SK-N-SH treated with all-trans-retinoic acid at 6 μM for 48 hours (cell line): ENCODE data around the gene ZDHHC5.
"Not testable (repeated sequence)": the region's sequence is repeated elsewhere in the genome, so short reads cannot be mapped to it uniquely, and the experiment has no call there.

ENCODE experiments used
- ATAC-seq: fragments of 200-7000 bp; cut with Tn5 transposase; 3 replicates; pipeline ENCODE4 v1.9.1; 2020; ENCODE audit warnings: mild to moderate bottlenecking, moderate library complexity
- BACH2 ChIP-seq: fragments of 250-450 bp; sonication (Bioruptor Pico); IDR thresholded peaks from 2 replicates; pipeline ENCODE4 v1.9.0; 2021; ENCODE audit warnings: mild to moderate bottlenecking, borderline replicate concordance
- CSDC2 ChIP-seq: fragments of 250-450 bp; sonication (Bioruptor Pico); IDR thresholded peaks from 2 replicates; pipeline ENCODE4 v1.5.0; 2020; ENCODE audit warnings: mild to moderate bottlenecking, moderate library complexity
- GLIS3 ChIP-seq: fragments of 250-450 bp; sonication (Bioruptor Pico); IDR thresholded peaks from 2 replicates; pipeline ENCODE4 v1.5.0; 2020; ENCODE audit warnings: mild to moderate bottlenecking, moderate library complexity
- ISL1 ChIP-seq: fragments of 250-450 bp; sonication (Bioruptor Pico); IDR thresholded peaks from 2 replicates; pipeline ENCODE4 v2.1.2; 2022; ENCODE audit warnings: mild to moderate bottlenecking, moderate library complexity
- OSR1 ChIP-seq: fragments of 250-450 bp; sonication (Bioruptor Pico); IDR thresholded peaks from 2 replicates; pipeline ENCODE4 v1.8.0; 2022; ENCODE audit warnings: moderate library complexity, mild to moderate bottlenecking, inconsistent platforms
- PPARA ChIP-seq: fragments of 250-450 bp; sonication (Bioruptor Pico); IDR thresholded peaks from 2 replicates; pipeline ENCODE4 v1.5.0; 2020; ENCODE audit warnings: mild to moderate bottlenecking, borderline replicate concordance
- RARB ChIP-seq: fragments of 250-450 bp; sonication (Bioruptor Pico); IDR thresholded peaks from 2 replicates; pipeline ENCODE4 v1.8.0; 2021; ENCODE audit warnings: mild to moderate bottlenecking, moderate library complexity
- TCF4 ChIP-seq: fragments of 250-450 bp; sonication (Bioruptor Pico); IDR thresholded peaks from 2 replicates; pipeline ENCODE4 v1.8.0; 2021; ENCODE audit warnings: mild to moderate bottlenecking, moderate library complexity, borderline replicate concordance
- TOX ChIP-seq: fragments of 250-450 bp; sonication (Bioruptor Pico); IDR thresholded peaks from 2 replicates; pipeline ENCODE4 v1.8.0; 2021; ENCODE audit warnings: mild to moderate bottlenecking, moderate library complexity, borderline replicate concordance
- ZC3H10 ChIP-seq: fragments of 250-450 bp; sonication (Bioruptor Pico); IDR thresholded peaks from 2 replicates; pipeline ENCODE4 v1.5.1; 2021; ENCODE audit warnings: mild to moderate bottlenecking, moderate library complexity
- ZFP30 ChIP-seq: fragments of 450-650 bp; formaldehyde crosslinking; IDR thresholded peaks from 2 replicates; pipeline ENCODE4 v1.5.0; 2022; ENCODE audit warnings: mild to moderate bottlenecking, moderate library complexity
- ZNF565 ChIP-seq: fragments of 450-650 bp; formaldehyde crosslinking; conservative IDR thresholded peaks from 2 replicates; pipeline ENCODE4 v1.5.0; 2020; ENCODE audit warnings: low read depth, mild to moderate bottlenecking, moderate library complexity
- ZNF70 ChIP-seq: fragments of 450-650 bp; formaldehyde crosslinking; IDR thresholded peaks from 2 replicates; pipeline ENCODE4 v1.5.0; 2020; ENCODE audit warnings: mild to moderate bottlenecking, moderate library complexity
- ZNF8 ChIP-seq: fragments of 450-650 bp; formaldehyde crosslinking; IDR thresholded peaks from 2 replicates; pipeline ENCODE4 v1.5.0; 2020; ENCODE audit warnings: mild to moderate bottlenecking, moderate library complexity
- TF ChIP-seq, protein P1 (sequence below): fragments of 250-450 bp; sonication (Bioruptor Pico); IDR thresholded peaks from 2 replicates; pipeline ENCODE4 v1.5.1; 2021; ENCODE audit warnings: mild to moderate bottlenecking, moderate library complexity
- TF ChIP-seq, protein P2 (sequence below): fragments of 250-450 bp; sonication (Bioruptor Pico); IDR thresholded peaks from 2 replicates; pipeline ENCODE4 v1.5.0; 2020; ENCODE audit warnings: mild to moderate bottlenecking, moderate library complexity
- TF ChIP-seq, protein P3 (sequence below): fragments of 250-450 bp; sonication (Bioruptor Pico); IDR thresholded peaks from 2 replicates; pipeline ENCODE4 v1.8.0; 2020; ENCODE audit warnings: mild to moderate bottlenecking, moderate library complexity, borderline replicate concordance
- TF ChIP-seq, protein P4 (sequence below): fragments of 250-450 bp; sonication (Bioruptor Pico); IDR thresholded peaks from 2 replicates; pipeline ENCODE4 v1.8.0; 2021; ENCODE audit warnings: low read depth, mild to moderate bottlenecking, moderate library complexity, borderline replicate concordance

ZDHHC5 gene

DNA sequence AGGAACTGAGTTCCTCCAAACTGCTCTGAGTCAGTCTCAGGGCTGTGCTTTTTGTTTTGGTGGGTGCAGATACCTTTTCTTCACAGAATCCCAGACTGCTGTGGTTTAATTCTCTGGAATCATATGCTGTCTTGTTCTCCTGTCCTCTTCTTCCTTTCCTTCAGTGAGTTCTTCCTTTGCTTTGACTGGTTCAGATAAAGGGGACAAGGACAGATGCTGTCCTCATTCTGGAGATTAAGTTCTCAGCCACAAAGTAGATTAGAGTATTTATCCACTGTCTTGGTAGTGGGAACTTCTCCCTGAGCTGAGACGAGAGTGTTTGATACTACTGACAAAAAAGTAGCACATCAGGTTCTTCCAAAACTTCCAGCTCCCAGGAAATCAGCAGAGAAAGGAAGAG, 13.3 kb downstream of the ZDHHC5 start:
- ATAC-seq = no peak
- TF ChIP-seq ZNF70 (CRISPR knock-in tag) = no peak
- no peak for TF ChIP-seq CSDC2 (CRISPR knock-in tag)
- no peak for TF ChIP-seq ZNF8
- TF ChIP-seq, protein P1, sequence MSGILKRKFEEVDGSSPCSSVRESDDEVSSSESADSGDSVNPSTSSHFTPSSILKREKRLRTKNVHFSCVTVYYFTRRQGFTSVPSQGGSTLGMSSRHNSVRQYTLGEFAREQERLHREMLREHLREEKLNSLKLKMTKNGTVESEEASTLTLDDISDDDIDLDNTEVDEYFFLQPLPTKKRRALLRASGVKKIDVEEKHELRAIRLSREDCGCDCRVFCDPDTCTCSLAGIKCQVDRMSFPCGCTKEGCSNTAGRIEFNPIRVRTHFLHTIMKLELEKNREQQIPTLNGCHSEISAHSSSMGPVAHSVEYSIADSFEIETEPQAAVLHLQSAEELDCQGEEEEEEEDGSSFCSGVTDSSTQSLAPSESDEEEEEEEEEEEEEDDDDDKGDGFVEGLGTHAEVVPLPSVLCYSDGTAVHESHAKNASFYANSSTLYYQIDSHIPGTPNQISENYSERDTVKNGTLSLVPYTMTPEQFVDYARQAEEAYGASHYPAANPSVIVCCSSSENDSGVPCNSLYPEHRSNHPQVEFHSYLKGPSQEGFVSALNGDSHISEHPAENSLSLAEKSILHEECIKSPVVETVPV (CRISPR knock-in tag) = no peak
- no peak for TF ChIP-seq PPARA (CRISPR knock-in tag)
- TF ChIP-seq ZNF565 = no peak
- TF ChIP-seq ZC3H10 (CRISPR knock-in tag) = no peak
- no peak for TF ChIP-seq TCF4 (CRISPR knock-in tag)
- TF ChIP-seq TOX (CRISPR knock-in tag) = no peak
- TF ChIP-seq ZFP30 (CRISPR knock-in tag) = no peak
- TF ChIP-seq, protein P2, sequence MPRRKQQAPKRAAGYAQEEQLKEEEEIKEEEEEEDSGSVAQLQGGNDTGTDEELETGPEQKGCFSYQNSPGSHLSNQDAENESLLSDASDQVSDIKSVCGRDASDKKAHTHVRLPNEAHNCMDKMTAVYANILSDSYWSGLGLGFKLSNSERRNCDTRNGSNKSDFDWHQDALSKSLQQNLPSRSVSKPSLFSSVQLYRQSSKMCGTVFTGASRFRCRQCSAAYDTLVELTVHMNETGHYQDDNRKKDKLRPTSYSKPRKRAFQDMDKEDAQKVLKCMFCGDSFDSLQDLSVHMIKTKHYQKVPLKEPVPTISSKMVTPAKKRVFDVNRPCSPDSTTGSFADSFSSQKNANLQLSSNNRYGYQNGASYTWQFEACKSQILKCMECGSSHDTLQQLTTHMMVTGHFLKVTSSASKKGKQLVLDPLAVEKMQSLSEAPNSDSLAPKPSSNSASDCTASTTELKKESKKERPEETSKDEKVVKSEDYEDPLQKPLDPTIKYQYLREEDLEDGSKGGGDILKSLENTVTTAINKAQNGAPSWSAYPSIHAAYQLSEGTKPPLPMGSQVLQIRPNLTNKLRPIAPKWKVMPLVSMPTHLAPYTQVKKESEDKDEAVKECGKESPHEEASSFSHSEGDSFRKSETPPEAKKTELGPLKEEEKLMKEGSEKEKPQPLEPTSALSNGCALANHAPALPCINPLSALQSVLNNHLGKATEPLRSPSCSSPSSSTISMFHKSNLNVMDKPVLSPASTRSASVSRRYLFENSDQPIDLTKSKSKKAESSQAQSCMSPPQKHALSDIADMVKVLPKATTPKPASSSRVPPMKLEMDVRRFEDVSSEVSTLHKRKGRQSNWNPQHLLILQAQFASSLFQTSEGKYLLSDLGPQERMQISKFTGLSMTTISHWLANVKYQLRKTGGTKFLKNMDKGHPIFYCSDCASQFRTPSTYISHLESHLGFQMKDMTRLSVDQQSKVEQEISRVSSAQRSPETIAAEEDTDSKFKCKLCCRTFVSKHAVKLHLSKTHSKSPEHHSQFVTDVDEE (CRISPR knock-in tag) = no peak
- no peak for TF ChIP-seq RARB (CRISPR knock-in tag)
- TF ChIP-seq, protein P3, sequence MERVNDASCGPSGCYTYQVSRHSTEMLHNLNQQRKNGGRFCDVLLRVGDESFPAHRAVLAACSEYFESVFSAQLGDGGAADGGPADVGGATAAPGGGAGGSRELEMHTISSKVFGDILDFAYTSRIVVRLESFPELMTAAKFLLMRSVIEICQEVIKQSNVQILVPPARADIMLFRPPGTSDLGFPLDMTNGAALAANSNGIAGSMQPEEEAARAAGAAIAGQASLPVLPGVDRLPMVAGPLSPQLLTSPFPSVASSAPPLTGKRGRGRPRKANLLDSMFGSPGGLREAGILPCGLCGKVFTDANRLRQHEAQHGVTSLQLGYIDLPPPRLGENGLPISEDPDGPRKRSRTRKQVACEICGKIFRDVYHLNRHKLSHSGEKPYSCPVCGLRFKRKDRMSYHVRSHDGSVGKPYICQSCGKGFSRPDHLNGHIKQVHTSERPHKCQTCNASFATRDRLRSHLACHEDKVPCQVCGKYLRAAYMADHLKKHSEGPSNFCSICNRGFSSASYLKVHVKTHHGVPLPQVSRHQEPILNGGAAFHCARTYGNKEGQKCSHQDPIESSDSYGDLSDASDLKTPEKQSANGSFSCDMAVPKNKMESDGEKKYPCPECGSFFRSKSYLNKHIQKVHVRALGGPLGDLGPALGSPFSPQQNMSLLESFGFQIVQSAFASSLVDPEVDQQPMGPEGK (CRISPR knock-in tag) = no peak
- TF ChIP-seq OSR1 (CRISPR knock-in tag) = no peak

DNA sequence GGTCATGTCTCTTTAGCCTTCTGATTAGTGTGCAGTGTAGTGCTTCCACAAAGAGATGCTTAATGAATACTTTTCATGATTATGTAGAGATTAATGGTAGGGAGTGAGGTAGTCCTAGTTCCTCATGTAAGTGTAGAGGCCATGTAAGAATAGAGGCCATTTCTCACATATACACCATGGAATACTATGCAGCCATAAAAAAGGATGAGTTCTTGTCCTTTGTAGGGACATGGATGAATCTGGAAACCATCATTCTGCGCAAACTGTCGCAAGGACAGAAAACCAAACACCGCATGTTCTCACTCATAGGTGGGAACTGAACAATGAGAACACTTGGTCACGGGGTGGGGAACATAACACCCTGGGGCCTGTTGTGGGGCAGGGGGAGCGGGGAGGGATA, 22.6 kb downstream of the ZDHHC5 start:
- ATAC-seq = not testable (repeated sequence)

DNA sequence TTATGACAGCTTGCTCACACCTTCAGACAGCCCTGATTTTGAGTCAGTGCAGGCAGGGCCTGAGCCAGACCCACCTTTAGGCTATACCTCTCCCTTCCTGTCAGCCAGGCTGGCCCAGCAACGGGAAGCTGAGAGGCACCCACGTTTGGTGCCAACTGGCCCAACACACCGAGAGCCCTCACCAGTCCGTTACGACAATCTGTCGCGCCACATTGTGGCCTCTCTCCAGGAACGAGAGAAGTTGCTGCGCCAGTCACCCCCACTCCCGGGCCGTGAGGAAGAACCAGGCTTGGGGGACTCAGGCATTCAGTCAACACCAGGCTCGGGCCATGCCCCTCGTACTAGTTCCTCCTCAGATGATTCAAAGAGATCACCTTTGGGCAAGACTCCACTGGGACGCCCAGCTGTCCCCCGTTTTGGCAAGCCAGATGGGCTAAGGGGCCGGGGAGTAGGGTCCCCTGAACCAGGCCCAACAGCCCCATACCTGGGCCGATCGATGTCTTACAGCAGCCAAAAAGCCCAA, 31.0 kb downstream of the ZDHHC5 start:
- no peak; the same call in 2 of the 3 replicates for ATAC-seq
- no peak for TF ChIP-seq TOX (CRISPR knock-in tag)

DNA sequence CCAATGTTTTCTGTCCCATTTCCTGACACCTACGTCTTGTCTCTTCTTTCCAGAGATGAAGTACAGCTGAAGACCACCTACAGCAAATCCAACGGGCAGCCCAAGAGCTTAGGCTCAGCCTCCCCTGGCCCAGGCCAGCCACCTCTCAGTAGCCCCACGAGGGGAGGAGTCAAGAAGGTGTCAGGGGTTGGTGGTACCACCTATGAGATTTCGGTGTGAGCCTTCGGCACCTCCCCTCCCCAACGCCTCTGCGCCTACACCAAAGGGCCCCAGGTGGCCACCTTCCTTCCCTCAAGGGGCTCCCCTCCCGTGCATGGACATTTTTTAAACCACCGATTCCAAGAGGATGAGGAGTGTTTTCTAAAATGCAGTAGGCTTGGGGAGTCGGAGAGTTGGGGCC, 31.9 kb downstream of the ZDHHC5 start:
- no peak for ATAC-seq
- TF ChIP-seq ZNF70 (CRISPR knock-in tag) (no peak), PPARA (CRISPR knock-in tag) (no peak), ISL1 (CRISPR knock-in tag) (no peak), ZNF565 (no peak), TOX (CRISPR knock-in tag) (no peak), BACH2 (CRISPR knock-in tag) (no peak), GLIS3 (CRISPR knock-in tag) (no peak), TCF4 (CRISPR knock-in tag) (no peak), OSR1 (CRISPR knock-in tag) (no peak)
- TF ChIP-seq, protein P2 (CRISPR knock-in tag) = no peak
- TF ChIP-seq, protein P4, sequence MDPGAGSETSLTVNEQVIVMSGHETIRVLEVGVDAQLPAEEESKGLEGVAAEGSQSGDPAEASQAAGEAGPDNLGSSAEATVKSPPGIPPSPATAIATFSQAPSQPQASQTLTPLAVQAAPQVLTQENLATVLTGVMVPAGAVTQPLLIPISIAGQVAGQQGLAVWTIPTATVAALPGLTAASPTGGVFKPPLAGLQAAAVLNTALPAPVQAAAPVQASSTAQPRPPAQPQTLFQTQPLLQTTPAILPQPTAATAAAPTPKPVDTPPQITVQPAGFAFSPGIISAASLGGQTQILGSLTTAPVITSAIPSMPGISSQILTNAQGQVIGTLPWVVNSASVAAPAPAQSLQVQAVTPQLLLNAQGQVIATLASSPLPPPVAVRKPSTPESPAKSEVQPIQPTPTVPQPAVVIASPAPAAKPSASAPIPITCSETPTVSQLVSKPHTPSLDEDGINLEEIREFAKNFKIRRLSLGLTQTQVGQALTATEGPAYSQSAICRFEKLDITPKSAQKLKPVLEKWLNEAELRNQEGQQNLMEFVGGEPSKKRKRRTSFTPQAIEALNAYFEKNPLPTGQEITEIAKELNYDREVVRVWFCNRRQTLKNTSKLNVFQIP = no peak
- TF ChIP-seq, protein P1 (CRISPR knock-in tag) = no peak
